Fibroblast of villous mesenchyme (primary cell): Measurements from ENCODE around the gene DOLPP1. TPM values are rescaled to one million over a fixed set of nuclear protein-coding genes. Genes with fewer than 3 reads are reported as not detected.
A peak's percentile ranks its signal among the peaks of the same experiment; 100 is the strongest.

Experiments
- DNase-seq: peaks from one replicate; pipeline ENCODE4 v3.0.0-alpha.2; 2010; ENCODE audit warnings: low read depth
- H3K4me3 ChIP-seq: 2 replicates; pipeline ENCODE4 v1.5.1; 2011; ENCODE audit warnings: low read depth, mild to moderate bottlenecking, low read length
- total RNA-seq: library from RNA; depleted of rRNA; stranded (reverse); fragments of >200 nt; gene quantifications from 2 replicates; pipeline ENCODE4 v1.2.3, GENCODE V29; 2012
- TF ChIP-seq, protein P1 (sequence below): IDR thresholded peaks from 2 replicates; pipeline ENCODE4 v1.5.1; 2012; ENCODE audit warnings: low read depth, mild to moderate bottlenecking, low read length; ENCODE audit not compliant: insufficient read depth

DOLPP1 gene
- total RNA-seq, 1 donor = 14.2 TPM

- TF ChIP-seq, protein P1, sequence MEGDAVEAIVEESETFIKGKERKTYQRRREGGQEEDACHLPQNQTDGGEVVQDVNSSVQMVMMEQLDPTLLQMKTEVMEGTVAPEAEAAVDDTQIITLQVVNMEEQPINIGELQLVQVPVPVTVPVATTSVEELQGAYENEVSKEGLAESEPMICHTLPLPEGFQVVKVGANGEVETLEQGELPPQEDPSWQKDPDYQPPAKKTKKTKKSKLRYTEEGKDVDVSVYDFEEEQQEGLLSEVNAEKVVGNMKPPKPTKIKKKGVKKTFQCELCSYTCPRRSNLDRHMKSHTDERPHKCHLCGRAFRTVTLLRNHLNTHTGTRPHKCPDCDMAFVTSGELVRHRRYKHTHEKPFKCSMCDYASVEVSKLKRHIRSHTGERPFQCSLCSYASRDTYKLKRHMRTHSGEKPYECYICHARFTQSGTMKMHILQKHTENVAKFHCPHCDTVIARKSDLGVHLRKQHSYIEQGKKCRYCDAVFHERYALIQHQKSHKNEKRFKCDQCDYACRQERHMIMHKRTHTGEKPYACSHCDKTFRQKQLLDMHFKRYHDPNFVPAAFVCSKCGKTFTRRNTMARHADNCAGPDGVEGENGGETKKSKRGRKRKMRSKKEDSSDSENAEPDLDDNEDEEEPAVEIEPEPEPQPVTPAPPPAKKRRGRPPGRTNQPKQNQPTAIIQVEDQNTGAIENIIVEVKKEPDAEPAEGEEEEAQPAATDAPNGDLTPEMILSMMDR = no peak
- H3K4me3 ChIP-seq = no peak overlapping the region
- no peak for DNase-seq
These were observed 26.7 kb downstream of the DOLPP1 start for GRCh38 chr9:129107651-129108050.

- TF ChIP-seq, protein P1 = no peak
- DNase-seq = no peak
- no peak overlapping the region for H3K4me3 ChIP-seq
These were observed 27.3 kb downstream of the DOLPP1 start for GRCh38 chr9:129108083-129108804.

- H3K4me3 ChIP-seq = peak overlapping the region; percentile 85
- DNase-seq = no peak
- TF ChIP-seq, protein P1 = no peak
These were observed 28.1 kb downstream of the DOLPP1 start for GRCh38 chr9:129108805-129109536.

DNA sequence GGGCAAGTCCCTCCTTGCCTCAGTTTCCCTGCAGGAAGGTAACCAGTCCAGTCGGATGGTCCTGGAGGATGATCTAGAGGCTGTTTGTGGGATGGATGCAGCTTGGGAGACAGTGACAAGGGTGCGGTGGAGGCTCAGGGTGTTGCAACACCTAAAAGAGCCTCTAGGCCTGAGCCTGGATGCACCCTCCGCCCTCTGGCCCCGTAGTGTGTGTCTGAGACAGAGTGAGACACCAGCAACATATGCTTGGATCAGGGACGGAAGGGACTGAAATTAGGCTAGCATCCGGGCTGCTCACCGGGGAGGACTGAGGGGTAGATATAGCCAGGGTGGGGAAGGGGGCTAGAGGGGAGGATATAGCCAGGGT, 28.6 kb downstream of the DOLPP1 start:
- H3K4me3 ChIP-seq = peak overlapping the region; percentile 85
- peak; percentile 61 for DNase-seq
- TF ChIP-seq, protein P1 = no peak

DNA sequence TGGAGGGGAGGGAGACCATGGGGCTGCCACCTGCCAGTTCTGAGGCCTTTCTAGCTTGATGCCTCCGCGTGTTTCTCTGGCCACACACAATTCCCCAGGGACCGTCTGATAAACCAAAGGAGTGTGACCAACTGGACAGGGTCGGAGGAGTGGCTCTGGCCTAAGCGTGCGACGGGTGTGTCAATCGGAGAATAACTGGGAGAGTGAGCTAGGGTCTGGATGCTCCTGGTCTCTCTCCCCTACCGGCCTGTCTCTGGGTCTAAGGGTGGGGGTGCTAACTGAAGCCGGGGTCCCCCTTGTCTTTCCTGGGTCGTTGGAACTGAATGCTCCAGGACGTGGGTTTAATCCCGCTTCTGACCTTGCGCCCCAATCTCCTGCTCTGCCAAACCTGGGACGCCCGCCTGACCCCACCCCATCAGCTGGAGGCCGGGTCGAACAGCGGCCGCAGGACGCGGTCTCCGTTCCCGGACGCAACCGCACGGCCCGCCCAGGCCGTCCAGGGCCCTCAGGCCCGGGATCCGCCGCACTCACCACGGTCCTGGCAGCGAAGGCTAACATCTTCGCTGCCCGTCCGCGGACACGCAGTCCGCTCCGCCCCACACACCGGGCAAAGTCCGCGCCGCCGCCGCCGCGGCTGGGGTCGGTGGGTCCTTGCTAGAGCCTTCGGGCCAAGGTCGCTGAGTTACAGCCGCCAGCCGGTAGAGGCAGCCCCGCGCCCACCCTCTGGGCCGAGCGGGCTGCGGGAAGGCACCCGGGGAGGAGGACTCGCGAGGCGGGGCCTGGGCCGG, 29.2 kb downstream of the DOLPP1 start:
- TF ChIP-seq, protein P1 = no peak
- peak; percentile 23 for DNase-seq
- peak overlapping the region; percentile 85 for H3K4me3 ChIP-seq

DNA sequence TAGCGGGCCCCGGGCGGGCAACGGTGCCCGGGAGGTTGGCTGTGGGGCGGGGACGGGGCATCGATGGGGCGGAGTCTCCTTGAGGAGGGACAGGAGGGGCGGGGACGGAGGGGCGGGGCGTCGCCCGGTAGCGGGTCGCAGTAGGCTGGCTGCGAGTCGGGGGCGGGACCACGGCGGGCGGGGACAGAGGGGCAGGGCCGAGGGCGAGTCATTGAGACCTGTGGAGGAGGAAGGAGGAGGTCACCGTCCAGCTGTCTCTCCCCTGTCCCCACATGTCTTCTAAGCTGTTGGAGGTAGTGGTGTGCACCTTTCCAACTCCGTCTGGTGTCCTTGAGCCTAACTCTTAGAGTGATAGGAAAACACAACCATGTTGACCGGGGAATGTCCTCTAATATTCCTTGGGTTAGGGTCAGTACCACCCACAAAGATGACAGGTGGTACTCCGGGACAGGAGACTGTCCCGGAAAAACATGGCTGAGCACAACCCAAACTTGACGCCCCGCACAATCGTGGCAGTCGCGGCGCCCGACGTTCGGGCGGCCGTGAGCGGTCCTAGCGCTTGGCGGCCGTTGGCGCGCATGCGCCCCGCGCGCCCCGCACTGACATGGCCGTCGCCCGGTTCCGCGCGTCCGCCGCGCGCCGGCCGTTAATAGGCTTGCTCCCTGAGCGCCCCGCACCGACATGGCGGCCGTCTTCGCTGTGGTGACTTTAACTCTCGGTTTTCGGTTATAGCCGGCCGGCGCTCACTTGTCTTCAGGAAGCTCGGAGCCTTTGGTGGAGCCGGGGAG, 30.0 kb downstream of the DOLPP1 start, which contains the start of the genes CRAT and PTPA:
Gene CRAT, minus strand, starts transcription at position 54 of the 788 bp plus-strand sequence. CDS start 284 bp downstream, outside the sequence.
Gene PTPA, plus strand, starts transcription at position 676 of the 788 bp plus-strand sequence. CDS start 186 bp downstream, outside the sequence.
- peak; percentile 96 for DNase-seq
- TF ChIP-seq, protein P1 = no peak
- peak within 1 kb of the TSS; percentile 85 for H3K4me3 ChIP-seq
